ENCODE data around the gene ARHGAP27.
A peak's percentile ranks its signal among the peaks of the same experiment; 100 is the strongest.

ARHGAP27 gene

DNA sequence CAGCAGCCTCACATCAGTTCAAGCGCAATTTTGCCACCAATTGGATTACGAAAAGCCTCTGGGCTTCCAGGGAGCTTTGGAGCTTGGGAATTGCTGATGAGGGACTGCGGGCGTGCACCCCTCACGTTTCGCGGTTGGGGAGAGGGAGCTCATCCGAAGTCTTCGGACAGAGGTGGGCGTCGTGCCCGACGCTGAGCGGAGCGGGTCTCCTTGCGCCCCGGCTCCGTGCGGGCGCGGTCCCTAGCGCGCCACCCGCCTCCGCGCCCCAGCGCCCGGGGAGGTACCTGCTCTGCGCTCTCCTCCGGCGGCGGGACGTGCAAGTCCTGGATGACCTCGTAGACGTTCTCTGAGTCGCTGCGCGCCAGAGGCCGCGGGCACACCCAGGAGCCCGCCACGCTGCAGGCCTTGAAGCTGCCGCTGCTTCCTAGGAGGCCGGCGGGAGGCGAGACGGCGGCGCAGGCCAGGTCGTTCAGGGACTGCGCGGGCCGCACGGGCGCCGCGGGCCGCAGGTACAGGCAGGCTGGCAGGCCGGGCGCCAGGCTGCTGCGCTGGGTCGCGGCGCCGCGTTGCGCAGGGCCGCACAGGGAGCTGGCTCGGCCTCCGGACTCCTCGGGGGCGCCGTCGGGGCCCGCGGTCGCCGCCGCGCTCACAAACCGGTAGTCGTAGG, 3.2 kb downstream of the ARHGAP27 start:
- no peak for DNase-seq

DNA sequence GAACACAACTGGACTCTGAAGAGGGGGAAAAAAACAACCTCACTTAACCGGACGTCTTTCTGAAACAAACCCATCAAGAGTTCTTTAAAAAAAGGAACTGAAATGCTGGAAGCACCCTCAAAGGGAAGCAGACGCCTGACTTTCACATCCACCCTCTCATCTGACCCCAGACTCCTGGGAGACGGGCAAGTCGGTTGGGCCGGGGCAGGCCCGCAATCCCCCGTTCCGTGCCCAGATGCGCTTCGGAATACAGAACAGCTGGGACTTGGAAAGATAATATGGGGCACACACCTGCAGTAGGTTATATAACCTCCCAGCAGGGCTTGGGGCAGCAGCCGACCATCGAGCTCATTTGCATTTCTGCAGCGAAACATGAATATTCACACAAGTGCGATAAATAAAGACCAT, 3.7 kb downstream of the ARHGAP27 start:
- no peak for DNase-seq

DNA sequence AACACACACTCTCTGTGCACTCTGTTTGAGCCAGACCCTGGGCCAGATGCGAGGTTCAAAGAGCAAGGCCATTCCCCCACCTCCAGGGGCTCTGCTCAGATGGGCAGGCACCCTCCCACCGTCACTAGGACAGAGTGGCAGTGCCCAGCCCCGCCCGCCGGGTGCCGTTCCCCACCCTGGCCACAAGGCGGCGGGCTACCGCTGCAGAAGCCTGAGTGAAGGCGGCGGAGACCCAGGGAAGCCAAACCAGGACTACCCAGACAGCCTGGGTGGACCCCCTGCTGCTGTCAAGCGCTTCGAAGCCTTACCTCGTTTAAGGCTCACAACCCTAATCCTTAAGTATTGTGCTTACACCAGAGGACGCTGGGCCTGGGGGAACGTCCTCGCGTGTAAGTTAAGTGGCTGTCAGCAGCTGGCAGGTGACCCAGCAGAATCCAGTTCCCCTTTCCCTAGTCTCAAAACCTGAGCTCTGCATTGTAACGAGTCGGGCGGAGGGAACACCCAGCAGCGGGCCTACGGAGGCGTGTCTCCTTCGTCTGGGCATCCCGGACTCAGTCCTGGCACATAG, 4.5 kb downstream of the ARHGAP27 start:
- DNase-seq = peak; percentile 78

DNA sequence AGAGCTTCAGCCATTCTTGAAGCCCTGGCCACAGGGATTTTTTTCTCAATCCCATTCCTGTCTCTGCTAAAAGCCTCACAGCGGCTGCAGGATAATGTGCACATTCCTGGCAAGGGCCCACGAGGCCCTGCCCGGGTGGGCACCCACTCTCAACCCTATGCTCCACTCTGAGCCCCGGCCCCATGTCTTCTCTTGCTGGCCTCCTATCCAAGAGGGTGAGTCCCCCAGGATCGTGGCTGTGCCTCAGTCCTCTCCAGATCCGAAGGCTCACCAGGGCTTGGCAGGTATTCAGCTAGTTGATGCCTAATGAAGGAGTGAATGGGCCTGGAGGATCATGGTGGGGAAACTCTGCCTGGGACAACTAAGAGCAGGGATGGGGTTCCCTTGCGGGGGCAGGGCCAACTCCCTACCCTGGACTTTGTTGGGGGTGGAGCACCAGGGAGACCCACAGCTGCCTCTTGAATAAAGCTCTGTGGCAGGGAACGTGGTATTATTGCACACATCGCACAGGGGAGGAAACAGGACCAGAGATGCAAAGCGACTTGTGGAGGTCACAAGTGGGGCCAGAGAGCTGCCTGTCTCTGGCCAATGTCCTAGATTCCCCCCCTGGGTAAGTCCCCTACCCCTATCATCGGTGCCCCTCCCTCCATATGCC, 5.4 kb downstream of the ARHGAP27 start:
- DNase-seq = no peak

DNA sequence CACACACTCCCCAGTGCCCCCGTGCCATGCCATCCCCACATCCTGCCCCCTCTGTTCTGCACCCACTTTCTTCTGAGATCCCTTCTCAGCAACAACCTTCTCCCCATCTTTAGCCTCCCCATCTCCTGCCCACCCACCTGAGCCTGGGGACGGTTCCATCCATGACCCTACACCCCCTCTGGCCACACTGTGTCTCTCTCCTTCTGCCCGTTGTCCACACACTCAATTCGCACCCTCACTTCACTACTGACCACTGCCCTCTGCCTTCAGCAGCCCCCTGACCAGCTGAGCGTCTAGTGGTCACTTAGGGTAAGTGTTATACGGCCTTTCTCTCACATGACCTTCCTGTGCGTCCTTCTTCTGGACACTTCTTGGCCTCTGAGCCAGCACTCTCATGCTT, 6.1 kb downstream of the ARHGAP27 start:
- no peak for DNase-seq

- no peak for DNase-seq
Measured at GRCh38 chr17:45425984-45426413, 6.7 kb downstream of the ARHGAP27 start.

DNA sequence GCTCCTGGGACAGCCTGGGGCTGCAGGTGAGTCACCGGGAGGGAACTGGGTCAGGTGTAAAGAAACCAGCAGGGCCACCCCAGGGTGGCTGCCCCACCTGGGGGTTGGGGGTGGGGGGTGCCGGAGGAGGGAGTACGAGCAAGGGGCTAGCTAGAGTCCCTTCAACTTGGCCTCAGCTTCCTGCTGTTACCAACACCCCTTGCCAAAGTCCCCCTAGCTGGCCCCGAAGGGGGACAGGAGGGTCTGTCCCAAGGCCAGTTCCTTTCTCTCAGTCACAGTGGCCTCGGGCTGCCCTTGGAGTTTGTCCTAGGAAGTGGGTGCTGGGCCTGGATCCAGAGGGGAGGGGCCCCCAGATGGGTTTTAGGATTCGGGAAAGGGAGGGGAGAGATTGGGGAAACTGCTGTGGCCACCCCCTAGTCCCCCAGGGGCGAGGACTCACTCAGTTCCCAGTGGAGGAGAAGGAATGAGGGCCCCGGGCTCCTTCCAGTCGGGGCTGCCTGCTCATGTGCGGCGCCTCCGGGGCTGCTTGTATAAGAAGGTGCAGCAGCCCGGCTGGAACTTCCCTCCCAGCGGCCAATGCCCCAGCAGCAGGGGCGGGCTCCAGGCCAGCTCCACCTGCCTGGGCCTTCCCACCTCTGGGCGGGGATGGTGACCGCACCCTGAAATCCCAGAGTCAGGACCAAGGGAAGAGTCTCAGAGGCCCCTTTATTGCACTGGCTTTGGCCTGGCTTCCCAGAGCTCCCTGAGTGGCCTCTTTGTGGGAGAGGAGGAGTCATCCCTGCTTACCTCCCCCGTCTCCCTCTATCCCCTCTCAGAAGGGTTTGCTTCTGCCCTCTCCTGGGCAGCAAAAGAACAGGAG, 7.3 kb downstream of the ARHGAP27 start:
- peak; percentile 84 for DNase-seq

DNA sequence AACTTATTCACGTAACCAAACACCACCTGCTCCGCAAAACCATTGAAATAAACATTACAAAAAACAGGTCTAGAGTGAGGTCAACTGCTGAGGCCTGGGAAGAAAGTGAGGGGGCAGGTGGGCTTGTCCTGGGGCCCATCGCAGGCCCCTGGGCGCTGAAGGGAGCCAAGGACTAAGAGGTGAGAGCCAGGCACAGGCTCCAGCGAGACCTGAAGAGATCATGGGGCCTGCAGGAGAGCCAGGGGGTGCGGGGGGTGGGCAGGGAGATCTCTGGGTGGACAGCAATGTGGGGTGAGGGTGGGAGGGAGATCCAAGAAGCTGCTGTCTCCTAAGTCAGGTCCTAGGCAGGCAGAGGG, 7.9 kb downstream of the ARHGAP27 start:
- DNase-seq = no peak

- no peak for DNase-seq
Measured at GRCh38 chr17:45423975-45424335, 8.7 kb downstream of the ARHGAP27 start.

GRCh38 chr17:45423304-45423974, 9.2 kb downstream of the ARHGAP27 start:
- no peak for DNase-seq

- no peak for DNase-seq
Measured at GRCh38 chr17:45414990-45415881, 17.4 kb downstream of the ARHGAP27 start.

- DNase-seq = no peak
Measured at GRCh38 chr17:45413498-45413923, 19.2 kb downstream of the ARHGAP27 start.

DNA sequence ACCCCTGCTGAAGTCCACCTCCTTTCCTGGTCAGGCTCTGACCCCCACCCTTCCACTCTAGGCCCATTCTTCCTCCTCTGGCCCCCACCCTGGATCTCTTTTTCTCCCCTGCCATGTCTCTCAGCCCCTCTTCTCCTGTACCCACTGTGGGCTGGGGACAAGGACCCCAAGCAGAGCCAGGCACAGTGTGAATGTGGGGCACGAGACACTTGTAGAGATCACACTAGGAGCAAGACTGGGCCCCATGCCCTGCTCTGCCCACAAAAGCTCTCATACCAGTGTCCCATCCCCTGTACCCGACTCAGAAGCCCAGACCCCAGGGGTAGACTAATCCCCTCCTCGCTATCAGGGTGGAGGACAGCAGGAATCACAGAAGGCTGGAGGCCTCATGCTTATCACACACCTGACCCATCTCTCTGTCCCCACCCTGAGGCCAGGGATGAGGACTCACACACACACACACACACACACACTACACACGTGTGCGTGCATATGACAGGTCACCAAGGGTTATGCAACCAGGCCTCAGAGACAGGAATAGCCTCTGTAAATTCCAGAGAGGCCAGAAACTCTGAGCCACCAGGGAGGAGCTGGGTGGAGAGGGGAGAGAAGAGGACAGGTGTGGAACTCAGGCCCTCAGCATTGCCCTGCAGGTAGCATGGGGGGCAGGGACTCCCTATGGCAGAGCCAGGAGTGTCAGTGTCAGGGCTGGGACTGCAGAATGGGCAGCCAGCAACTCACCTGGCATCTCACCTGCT, 21.1 kb downstream of the ARHGAP27 start:
- no peak for DNase-seq

DNA sequence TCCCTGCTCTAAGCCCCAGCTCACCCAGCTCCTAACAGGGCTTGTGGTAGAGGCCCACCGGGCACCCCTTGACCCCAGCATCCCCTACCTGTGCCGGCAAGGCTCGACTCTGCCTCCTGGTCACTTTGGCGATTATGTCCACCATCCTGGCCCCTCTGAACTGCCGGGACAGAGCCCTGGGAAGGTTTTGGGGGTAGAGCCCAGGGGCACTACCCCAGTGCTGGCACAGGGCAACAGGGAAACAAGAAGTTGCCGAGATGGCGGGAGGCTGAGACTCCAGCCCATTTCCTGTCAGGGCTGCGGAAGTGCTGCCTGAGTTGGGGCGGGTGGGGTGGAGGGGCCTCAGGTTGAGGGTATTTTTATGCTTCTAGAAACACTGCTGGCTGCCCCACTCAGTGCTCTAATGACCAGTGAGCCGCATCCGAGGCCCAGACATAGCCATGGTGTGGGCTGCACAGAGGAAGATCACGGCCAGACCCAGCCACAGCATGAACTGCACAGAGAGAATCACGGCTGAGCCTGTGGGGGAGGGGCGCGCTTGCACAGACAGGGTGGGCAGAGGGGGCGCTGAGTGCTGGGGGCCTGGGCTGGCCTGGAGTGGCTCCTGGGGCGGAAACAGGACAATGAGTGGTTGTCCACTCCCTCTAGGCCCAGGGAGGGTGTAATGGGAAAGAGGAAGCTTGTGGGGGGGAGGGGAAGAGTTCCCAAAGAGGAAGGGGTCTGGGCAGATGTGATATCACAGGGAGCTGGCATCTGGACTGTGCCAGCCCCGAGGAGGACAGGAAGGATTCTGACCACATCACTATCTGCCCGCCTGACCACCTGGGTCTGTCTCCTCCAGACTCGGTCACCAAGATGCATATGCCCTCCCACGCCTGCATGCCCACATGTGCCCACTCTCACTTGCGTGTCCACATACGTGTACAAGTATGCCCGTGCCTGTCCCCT, 22.3 kb downstream of the ARHGAP27 start:
- no peak for DNase-seq

DNA sequence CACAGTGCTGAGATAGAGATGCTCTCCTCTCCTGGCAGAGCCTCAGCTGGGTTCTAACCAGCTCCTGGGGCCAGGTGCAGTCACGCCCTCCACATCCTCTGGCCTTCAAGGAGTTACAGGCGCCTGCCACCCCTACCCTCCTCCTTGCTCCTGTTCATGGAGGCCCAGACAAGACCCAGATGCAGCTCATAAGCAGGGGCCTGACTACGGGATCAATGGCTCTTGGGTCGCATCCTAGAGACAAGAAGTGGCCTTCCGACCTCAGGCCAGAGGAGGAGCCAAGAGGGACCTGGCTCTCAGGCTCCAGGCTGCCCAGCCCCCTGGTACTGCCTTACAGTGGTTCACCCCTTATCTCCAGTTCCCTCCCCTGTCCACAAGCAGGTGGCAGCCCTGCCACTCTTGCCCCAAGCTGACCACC, 23.0 kb downstream of the ARHGAP27 start:
- no peak for DNase-seq

DNA sequence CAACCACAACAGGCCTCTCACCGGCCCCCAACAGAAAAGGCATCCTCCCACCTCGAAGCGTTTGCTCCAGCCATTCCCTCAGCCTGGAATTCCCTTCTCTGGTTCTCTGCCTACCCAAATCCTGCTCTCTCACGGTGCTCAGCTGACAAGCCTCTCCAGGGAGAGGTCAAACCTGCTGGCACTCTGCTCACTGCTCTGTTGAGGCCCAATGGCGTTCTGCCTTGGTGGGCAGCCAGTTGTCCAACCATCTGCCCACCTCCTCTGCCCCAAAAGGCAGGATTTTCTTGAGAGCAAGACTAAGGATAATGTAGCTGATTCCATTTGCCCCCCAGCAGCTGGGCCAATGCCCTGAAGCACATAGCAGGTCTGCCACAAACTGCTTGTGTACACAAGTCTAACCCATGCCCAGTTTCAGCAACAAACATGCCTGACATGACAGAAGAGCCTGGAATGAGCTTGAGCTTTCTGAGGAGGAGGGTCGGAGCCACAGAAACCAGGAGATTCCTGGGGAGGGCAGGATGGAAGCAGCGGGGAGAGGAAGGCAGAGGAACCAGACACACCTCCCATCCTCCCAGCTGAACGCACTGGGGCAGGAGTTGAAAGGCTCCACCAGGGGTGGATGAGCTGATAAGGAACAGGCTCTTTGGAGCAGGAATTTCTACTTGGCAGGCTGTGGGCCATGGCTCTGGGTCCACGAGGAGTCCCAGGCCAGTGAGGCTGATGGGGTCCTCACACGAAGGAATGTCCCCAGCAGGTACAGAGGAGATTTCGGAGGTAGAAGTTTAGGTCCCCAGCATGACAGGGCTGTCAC, 23.9 kb downstream of the ARHGAP27 start:
- no peak for DNase-seq

GRCh38 chr17:45406107-45406506, 26.6 kb downstream of the ARHGAP27 start:
- no peak for DNase-seq

DNA sequence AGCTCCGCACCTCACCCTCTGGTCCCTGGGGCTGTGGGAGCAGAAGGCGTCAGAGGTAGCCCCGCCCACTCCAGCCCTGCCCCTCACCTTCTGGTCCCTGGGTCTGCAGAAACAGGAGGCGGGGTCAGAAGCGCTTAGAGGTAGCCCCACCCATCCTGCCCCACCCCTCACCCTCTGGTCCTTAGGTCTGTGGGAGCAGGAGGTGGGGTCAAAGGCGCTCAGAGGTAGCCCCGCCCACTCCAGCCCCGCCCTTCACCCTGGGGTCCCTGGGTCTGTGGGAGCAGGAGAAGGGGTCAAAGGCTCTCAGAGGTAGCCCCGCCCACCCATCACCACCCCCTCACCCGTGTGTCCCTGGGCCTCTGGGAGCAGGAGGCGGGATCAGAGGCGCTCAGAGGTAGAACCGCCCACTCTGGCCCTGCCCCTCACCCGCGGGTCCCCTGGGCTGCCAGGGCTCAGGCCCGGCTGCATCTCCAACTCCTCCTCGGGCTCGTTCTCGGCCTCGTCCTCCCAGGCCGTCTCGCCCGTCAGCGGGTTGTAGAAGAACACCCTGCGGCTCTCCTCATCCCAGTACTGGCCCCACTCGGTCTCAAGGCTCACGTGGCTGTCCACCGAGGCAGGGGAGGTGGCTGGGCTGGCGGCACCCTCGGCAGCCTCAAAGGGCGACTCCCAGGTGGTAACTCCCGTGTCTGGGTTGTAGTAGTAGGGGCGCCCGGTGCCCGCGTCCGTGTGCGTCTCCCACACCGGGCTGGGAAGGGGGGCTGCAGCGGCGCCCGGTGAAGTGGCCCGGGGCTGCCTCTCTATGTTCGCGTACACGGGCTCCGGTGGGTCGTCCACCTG, 27.2 kb downstream of the ARHGAP27 start:
- DNase-seq = no peak

All from DMS79 treated with DMSO at 0.1 percent for 48 hours (cell line).